DMS 273 (cell line): Measurements from ENCODE around the gene TNRC6B.
A peak's percentile ranks its signal among the peaks of the same experiment; 100 is the strongest.
"Not testable (repeated sequence)": the region's sequence is repeated elsewhere in the genome, so short reads cannot be mapped to it uniquely, and the experiment has no call there.

Source experiments
- DNase-seq: peaks from one replicate; lab custom pipeline; 2025; ENCODE audit not compliant: unreplicated experiment; lab: John Stamatoyannopoulos, UW

TNRC6B gene

DNA sequence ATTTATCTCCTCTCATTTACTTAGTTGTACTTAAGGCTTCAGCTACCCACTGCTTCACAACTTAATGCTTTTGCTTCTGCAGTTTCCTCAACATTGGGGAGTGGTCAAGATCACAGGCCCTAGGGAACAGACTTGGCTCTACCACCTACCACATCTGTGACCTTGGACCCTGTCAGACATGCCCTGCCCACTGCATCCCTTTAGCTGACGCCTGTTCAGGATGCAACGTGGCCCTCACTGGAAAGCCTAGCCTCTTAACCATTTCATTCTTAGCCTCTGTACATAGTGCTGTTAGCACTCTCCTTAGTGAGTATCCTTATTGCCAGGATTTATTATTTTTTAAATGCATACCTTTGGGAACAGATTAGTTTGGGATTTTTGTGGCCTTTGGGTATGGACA lies 34.4 kb downstream of the TNRC6B start:
- DNase-seq = no peak

DNA sequence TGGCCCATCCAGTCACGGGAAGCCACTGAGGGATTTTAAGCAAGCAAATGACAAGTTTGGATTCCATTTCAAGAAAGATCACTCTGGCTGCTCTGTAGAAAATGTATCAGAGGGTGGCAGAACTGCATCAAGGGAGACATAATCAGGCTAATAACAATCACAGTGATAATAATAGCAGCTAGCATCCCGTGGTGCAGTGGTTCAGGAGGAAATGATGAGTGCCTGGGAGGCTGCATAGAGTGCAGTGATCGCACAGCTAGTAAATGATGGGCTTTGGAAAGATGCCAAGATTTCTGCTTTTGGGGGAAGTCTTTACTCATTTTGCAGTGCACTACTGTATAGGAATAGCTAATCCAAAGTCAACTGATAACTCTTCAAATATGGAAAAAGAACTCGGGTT lies 35.8 kb downstream of the TNRC6B start:
- DNase-seq = no peak

DNA sequence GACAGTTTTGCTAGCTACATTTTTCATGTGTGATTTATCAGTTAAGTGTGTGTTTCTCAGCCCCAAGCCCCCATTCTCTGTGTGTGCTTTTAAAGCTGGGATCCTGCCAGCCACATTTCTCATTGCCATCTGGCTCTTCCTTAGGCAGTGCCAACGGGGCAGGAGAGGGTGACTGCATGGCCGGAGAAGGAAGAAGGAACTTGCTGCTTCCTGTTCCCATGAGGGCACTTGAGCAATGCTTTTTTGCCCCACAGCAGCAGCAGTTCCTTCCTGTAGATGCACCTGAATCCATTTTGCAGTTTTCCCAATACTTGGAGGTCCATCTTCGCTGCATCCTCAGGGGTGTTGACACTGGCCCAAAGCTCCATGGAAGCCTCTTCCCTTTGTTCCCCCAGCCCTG lies 37.5 kb downstream of the TNRC6B start:
- peak; percentile 89 for DNase-seq

DNA sequence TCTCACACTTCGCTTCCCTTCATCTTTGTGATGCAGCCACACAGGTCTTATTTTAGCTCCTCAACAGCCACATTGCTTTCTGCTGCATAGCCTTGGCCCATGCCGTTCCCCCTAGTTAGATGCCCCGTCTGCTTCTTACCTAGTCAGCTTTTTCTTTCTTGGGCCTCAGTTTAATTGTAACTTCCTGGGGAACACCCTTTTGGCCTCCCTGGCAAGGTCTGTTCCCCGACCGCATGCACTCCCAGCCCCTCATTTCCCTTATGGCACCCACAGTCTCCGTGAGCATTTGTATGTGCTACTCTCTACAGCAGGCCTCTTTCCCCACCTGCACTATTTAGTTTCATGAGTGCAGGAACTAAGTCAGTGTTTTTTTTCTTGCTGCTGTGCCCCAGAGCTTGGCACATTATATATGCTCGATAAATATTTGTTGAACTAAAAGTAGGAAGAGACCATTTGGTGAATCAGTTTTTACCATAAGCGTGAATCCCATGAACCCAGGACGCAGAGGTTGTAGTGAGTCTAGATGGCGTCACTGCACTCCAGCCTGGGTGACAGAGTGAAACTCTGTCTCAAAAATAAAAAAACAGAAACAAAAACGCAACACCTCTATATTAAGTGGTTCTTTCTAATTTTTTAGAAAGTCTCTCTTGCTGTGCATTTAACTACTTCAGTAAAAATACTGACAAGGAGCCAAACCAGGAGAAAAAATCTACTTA lies 38.5 kb downstream of the TNRC6B start:
- DNase-seq = no peak

DNA sequence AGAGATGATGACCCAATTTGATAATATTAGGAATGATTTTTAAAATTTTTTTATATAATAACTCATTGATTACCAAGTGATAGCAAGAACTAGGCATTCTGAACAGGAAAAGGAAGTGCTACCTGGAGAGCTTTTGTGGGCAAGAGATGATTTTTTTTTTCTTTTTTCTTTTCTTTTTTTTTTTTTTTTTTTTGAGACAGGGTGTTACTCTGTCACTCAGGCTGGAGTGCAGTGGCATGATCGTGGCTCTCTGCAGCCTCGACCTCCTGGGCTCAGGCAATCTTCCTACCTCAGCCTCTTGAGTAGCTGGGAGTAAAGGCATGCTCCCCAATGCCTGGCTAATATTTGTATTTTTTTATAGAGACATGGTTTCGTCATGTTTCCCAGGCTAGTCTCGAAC lies 40.4 kb downstream of the TNRC6B start:
- no peak for DNase-seq

DNA sequence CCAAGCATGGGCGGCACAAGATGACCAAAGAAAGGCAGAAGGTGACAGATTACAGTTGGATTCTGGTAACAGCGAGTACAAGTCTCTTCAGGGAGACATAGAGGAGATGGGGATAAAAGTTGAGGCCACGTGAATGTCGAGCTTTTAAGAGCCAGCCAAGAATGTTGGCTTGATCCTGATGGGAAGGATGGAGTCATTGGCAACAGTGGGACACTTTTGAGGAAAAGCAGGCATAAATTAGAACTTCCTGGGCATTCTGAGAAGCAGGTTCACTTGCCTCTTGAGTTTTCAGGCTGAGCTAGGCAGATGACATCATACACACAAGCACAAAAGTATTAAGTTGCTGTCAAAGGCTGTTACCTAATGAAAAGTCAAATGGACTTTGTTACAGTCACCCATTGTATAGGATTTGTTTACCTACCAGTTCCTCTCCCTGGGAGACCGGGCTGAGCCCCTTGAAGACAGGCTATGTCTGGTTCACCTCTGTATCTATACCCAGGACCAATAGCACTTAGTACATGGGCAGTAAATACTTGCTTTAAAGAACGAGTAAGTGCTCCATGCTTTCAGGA lies 41.1 kb downstream of the TNRC6B start:
- no peak for DNase-seq

DNA sequence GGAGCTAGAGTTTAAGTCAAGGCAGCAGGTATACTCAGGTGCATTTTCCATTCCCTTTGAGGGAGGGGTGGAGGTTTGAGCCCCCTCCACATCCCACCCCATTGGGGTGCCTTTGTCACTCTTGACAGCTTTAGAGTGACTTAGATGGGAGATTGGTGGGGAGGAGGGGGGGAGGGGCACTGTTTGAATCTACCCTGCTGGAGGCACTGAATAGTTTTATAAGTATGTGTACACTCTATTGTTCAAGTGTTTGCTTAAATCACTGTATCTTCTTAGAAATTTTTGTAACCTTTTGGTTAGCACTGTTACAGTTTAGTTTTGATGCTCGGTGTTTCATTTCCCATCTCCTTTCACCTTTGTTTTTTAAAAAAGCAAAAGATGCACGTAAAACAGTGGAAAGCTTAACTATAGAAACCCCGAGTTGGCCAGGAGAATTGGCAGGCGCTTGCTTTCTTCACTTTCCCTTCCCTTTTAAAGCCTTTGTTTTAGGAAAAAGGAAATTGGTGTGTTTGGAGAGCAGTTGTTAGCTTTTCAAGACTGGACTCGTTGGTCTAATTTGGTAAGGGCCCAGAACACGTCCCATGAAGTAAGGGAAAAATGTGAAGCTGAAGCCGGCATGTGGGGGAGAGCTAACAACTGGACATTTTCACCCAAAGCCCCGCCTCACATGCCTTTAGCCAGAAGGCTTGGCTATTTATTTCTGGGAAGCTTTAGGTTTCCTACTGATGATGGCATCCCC lies 42.8 kb downstream of the TNRC6B start:
- no peak for DNase-seq

DNA sequence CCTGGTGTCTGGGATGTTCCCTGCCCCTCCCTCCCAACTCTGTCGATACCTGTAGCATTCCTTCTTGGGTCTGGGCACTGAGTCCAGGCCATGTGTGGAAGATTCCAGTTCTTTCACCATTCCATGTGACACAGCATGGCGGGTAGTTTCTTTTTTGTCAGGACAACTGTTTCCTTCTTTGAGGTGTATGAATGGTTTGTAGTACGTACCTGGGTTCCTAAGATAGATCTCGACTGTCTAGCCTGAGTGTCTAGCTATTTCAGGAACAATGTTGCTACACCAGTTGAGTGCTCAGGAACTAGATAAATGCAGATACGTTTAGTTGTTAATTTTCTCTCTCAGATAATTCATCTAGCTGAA lies 43.3 kb downstream of the TNRC6B start:
- DNase-seq = no peak

DNA sequence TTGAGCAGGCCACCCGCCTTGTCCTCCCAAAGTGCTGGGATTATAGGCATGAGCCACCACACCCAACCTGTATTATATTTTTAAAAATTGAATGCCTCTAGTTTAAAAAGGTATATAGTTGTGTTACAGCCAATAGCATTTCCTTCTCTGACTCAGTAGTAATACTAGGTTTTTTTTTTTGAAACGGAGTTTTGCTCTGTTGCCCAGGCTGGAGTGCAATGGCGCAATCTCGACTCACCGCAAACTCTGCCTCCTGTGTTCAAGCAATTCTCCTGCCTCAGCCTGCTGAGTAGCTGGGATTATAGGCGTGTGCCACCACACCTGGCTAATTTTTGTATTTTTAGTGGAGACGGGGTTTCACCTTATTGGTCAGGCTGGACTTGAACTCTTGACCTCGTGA lies 45.3 kb downstream of the TNRC6B start:
- DNase-seq = not testable (repeated sequence)

DNA sequence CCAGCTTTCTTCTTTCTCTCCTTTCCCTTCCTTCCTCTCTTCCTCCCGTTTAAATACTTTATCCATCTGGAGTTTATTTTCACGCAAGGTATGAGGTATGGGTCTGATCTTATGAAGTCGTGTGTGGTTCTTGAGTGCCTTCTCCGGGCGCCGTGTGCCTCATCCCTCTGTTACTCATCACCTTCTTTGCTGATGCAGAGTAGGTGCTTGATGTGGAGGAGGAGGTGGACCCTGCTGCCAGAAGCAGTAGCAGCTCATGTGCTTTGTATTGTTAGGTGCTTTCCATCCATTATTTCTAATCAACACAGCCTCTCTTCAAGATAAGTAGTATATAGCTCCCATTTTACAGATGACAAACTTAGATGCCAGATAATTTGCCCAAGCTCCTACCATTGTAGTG lies 47.0 kb downstream of the TNRC6B start:
- DNase-seq = no peak

DNA sequence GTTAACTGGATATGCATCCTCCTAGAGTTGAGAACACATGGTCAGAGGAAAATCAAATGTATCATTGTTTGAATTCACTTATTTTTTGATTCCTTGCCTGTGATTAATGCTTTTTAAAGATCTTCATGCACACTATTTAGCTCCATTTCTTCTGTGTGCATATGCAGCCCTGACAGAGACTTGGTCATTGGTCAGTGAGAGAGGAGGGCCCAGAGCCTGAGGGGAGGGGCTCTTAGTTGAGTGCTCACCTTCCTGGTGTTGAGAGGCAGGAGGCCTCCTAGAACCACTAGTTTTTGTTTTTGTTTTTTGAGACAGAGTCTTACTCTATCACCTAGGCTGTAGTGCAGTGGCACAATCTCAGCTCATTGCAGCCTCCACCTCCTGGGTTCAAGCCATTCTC lies 48.9 kb downstream of the TNRC6B start:
- no peak for DNase-seq

DNA sequence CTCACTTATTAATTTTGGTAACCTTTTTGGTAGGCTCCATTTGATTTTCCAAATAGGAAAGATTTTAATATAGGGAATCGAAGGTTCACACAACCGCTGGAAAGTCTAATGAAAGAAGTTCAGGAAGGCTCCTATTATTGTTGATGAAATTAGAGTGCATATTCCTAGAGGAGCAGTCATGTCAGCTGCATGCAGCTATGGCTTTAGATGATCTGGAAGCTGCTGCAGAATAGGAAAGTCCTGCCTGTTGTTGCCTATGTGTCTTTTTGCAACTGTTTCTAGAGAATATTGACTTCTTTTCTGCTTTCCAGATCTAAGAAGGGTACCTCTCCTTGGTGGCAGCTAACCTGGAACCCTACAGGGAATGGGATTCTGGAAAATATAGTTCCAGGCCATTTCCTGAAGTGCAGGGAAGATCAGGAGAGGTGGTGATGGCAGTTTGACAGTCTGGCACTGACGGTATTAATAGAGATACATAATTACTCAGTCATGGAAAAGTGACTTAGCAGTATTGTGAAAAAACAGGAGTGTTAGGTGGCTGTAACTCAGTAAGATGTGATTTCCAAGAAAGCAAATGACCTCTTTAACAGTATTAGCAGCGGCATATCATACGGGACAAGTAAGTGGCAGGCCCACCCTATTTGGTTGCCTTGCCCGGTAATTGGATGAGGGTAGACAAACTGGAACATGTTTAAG lies 54.0 kb downstream of the TNRC6B start:
- no peak for DNase-seq

DNA sequence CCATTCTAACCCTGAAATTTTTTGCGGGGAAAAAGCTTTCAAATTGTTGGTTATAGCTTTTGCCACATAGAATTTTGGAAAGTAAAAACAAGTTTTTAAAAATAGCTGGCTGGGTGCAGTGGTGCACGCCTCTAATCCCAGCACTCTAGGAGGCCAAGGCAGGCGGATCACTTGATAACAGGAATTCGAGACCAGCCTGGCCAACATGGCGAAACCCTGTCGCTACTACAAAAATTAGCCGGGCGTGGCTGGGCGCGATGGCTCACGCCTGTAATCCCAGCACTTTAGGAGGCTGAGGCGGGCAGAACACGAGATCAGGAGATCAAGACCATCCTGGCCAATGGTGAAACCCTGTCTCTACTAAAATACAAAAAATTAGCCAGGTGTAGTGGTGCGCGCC lies 54.9 kb downstream of the TNRC6B start:
- DNase-seq = no peak

DNA sequence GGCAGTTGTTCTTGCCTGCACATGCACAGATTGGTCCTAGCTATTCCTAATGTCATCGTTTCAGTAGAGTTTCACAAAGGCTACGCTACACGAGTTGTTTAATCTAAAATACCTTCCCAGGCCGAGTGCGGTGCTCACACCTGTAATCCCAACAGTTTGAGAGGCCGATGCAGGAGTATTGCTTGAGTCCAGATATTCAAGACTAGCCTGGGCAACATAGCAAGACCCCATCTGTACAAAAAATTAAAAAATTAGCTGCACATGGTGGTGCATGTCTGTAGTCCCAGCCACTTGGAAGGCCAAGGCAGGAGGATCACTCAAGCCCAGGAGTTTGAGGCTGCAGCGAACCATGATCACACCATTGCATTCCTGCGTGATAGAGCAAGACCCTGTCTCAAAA lies 56.2 kb downstream of the TNRC6B start:
- no peak for DNase-seq

DNA sequence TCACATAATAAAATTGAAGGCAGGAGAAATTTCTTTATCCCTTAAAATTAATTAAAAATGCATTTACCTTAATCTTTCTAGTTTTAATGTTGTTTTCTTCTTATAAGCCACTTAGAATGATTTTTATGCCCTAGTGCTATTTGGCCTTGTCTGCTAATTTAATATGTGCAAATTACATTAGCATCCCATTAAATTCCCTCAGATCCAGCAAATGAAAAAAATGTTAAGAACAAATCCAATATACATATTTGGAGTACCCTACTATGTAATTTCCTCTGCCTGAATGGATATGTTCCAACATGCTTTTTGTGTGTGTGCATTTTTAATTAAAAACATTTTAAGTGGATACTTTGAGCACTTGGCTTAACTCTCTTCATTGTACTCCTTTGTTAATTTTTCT lies 56.9 kb downstream of the TNRC6B start:
- DNase-seq = no peak

DNA sequence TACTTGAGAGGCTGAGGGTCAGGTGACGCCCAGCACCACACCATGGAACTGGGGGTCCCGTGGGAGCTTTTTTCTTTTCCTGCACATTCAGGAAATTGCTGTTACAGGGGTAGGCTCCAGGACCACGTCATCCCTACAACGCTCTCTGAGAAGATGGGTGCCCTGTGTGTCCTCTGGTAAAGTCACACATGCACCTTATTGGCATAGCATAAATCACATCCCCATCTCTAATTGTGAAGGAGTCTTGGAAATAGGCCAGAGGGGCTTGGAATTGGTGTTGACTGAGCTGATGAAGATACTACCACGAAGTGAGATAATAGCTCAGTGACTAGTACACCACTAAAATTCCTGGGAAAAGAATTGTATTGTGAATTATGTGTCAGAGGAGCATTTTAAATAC lies 57.6 kb downstream of the TNRC6B start:
- DNase-seq = no peak

DNA sequence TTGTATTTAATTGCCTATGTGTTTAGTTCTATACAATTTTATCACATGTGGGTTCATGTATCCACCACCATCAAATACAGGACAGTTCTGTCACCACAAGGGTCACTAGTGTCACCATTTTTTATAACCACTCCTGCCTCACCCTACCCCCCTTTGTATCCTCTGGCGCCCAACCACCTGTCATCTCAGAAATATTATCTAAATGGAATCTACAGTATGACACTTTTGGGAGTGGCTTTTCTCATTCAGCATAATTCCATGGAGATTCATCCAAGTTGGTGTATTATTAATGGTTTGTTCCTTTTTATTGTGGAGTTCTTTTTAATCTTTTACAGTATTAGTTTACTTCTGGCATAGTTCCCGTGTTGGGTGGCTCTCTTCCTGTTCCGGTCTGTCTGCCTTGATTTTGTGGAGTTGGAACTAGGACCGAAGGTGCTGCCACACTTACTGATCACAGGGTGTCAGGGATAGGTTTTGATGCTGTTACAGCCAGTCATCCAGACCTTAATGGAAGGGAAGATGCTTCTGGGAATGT lies 58.5 kb downstream of the TNRC6B start:
- DNase-seq = no peak

DNA sequence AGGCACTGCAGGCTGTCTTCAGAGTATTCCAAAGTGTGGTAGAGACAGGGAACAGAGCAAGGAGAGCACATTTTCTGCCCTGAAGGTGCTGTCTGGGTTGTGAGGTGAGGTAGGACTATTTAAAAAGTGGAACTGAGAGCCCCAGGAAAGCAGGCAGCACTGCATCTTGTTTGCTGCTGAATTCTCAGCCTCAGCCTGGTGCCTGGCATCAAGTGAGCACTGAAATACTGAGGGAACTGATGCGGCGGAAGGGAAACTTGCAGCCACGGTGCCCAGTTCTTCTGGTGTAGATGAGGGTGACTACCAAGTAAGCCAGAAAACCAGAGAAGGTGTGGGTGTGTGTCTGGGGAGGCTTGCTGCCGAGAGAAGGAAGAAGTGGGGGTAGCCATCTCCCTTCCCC lies 59.5 kb downstream of the TNRC6B start:
- no peak for DNase-seq

DNA sequence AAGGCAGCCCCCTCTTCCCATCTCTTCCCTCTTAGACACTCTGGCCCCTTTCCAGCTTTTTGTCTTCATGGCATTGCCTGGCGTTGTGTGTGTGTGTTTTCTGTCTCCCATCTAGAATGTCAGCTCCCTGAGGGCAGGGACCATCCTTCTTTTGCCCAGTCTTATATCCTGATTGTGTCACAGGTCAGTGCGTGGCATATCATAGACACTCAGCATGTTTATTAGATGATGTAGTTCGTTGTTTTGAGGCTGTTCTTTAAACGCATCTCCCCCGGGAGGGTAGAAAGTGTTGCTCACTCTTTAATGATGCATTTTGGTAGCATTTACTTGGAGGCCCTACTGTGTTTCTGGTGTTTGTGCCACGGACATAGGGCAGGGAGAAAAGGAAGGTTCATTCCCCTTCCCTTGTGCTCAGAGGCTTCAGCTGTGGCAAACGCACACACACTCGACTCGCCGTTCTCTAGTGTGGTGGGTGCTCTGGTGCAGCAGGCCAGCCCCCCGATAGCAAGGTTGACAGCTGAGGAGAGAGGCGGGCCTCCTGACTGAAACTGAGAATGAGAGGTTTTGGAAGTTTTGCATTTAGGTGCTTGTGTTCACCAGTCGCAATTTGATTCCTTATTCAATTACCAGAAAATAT lies 60.2 kb downstream of the TNRC6B start:
- no peak for DNase-seq

DNA sequence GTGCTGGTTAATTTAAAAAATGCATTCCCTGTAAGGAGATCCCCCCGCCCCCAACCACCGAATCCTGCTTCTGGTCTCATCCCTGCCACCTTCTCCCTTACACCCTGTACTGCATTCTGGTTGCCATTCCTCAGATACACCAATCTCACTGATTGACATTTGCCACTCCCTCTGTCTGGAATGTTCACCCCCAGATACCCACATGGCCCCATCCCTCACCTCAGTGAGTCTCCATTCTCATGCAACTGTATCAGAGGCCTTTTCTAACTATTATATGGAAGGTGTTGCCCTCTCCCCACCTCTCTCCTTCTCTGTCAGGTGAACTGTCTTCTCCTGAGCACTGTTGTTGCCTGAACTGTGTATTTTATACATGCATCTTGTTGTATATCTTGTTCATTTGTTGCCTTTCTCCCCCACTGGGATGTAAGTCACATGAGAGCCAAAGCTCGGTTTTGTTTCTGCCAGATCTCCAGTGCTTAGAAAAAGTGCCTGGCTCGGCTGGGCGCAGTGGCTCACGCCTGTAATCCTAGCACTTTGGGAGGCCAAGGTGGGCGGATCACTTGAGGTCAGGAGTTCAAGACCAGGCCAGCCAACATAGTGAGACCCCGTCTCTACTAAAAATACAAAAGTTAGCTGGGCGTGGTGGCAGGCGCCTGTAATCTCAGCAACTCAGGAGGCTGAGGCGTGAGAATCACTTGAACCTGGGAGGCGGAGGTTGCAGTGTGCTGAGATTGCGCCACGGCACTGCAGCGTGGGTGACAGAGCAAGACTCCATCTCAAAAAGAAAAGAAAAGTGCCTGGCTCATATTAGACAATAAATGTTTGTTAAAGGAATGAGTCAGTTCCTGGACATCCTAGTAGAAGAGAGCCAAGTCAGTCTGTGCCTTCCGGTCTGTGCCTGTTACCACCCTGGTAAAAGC lies 61.0 kb downstream of the TNRC6B start:
- no peak for DNase-seq
